Chondrocyte (in vitro differentiated cells): ENCODE data around the gene LRRC1. TPM values are rescaled to one million over a fixed set of nuclear protein-coding genes. Genes with fewer than 3 reads are reported as not detected.

ENCODE experiments used
- DNase-seq: peaks from one replicate; pipeline ENCODE4 v3.0.0; 2021; ENCODE audit warnings: mixed read lengths, low spot score
- H3K27ac Mint-ChIP-seq: one replicate; pipeline ENCODE4 v1.8.0; 2021; ENCODE audit warnings: mild to moderate bottlenecking, moderate library complexity, mixed read lengths; ENCODE audit not compliant: unreplicated experiment
- H3K27me3 Mint-ChIP-seq: 2 replicates; pipeline ENCODE4 v1.8.0; 2021; ENCODE audit warnings: low read depth, mixed read lengths
- H3K36me3 Mint-ChIP-seq: 2 replicates; pipeline ENCODE4 v1.8.0; 2021; ENCODE audit warnings: low read depth, mixed read lengths
- H3K4me1 Mint-ChIP-seq: 2 replicates; pipeline ENCODE4 v1.8.0; 2021; ENCODE audit warnings: low read depth, mild to moderate bottlenecking, mixed read lengths
- H3K4me3 Mint-ChIP-seq: one replicate; pipeline ENCODE4 v1.8.0; 2021; ENCODE audit warnings: mild to moderate bottlenecking, moderate library complexity, mixed read lengths; ENCODE audit not compliant: unreplicated experiment
- H3K9me3 Mint-ChIP-seq: 2 replicates; pipeline ENCODE4 v1.8.0; 2021; ENCODE audit warnings: low read depth, mixed read lengths
- total RNA-seq: library from RNA; stranded (reverse); gene quantifications from 3 replicates; pipeline ENCODE4 v1.2.1, GENCODE V29; 2021
- TF ChIP-seq, protein P1 (sequence below): fragments of 200-600 bp; sonication (generic); IDR thresholded peaks from 2 replicates; pipeline ENCODE4 v1.5.0; 2021; ENCODE audit warnings: antibody characterized with exemption, mild to moderate bottlenecking, moderate library complexity

LRRC1 gene
- total RNA-seq, 1 donor from 2014 or later, result 10.4 TPM

DNA sequence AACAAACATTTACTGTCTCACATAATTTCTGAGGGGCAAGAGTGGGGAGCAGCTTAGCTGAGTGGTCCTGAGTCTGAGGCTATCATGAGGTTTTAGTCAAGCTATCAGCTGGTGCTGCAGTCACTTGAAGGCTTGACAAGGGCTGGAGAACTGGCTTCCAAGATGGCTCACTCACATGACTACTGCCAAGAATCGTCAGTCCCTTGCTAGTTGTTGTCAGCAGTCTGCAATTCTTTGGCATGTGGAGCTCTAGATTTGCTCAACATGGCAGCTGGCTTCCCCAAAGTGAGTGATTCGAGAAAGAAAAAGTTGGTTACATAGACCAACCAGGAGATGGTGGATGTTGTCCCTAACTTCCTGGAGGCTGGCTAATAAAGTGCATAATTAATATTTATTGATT lies 2.8 kb upstream of the LRRC1 start:
- H3K9me3 Mint-ChIP-seq, result peaks cover 17% of the 10 kb centered on the region
- no peak for DNase-seq
- TF ChIP-seq, protein P1, sequence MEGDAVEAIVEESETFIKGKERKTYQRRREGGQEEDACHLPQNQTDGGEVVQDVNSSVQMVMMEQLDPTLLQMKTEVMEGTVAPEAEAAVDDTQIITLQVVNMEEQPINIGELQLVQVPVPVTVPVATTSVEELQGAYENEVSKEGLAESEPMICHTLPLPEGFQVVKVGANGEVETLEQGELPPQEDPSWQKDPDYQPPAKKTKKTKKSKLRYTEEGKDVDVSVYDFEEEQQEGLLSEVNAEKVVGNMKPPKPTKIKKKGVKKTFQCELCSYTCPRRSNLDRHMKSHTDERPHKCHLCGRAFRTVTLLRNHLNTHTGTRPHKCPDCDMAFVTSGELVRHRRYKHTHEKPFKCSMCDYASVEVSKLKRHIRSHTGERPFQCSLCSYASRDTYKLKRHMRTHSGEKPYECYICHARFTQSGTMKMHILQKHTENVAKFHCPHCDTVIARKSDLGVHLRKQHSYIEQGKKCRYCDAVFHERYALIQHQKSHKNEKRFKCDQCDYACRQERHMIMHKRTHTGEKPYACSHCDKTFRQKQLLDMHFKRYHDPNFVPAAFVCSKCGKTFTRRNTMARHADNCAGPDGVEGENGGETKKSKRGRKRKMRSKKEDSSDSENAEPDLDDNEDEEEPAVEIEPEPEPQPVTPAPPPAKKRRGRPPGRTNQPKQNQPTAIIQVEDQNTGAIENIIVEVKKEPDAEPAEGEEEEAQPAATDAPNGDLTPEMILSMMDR, result no peak
- H3K27ac Mint-ChIP-seq, result no peak overlapping the region
- H3K27me3 Mint-ChIP-seq, result no peaks in the 10 kb centered on the region
- H3K4me1 Mint-ChIP-seq, result peaks cover 27% of the 10 kb centered on the region
- H3K4me3 Mint-ChIP-seq, result no peak overlapping the region
- peaks cover 5% of the 10 kb centered on the region for H3K36me3 Mint-ChIP-seq

DNA sequence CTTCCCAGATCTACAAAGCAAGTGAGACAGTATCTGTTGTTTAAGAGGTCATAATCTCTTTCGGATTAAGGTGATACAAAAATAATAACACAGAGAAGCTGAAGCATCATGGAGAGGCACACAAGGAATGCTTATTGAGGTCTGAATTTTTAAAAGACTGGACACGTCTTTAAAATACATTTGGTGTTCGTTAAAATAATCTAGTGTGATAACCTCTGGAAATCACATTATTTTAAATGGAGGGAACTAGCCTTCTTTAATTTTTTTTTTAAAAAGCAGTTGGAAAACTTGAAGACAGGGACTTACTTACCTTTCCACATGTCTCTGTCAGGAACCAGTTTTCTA lies 1.9 kb upstream of the LRRC1 start:
- Mint-ChIP-seq H3K27me3 (no peaks in the 10 kb centered on the region), H3K27ac (peak overlapping the region; percentile 100), H3K9me3 (peaks cover 16% of the 10 kb centered on the region), H3K4me1 (peaks cover 36% of the 10 kb centered on the region), H3K4me3 (peak overlapping the region; percentile 99), H3K36me3 (peaks cover 5% of the 10 kb centered on the region)
- TF ChIP-seq, protein P1, result no peak
- DNase-seq, result no peak

DNA sequence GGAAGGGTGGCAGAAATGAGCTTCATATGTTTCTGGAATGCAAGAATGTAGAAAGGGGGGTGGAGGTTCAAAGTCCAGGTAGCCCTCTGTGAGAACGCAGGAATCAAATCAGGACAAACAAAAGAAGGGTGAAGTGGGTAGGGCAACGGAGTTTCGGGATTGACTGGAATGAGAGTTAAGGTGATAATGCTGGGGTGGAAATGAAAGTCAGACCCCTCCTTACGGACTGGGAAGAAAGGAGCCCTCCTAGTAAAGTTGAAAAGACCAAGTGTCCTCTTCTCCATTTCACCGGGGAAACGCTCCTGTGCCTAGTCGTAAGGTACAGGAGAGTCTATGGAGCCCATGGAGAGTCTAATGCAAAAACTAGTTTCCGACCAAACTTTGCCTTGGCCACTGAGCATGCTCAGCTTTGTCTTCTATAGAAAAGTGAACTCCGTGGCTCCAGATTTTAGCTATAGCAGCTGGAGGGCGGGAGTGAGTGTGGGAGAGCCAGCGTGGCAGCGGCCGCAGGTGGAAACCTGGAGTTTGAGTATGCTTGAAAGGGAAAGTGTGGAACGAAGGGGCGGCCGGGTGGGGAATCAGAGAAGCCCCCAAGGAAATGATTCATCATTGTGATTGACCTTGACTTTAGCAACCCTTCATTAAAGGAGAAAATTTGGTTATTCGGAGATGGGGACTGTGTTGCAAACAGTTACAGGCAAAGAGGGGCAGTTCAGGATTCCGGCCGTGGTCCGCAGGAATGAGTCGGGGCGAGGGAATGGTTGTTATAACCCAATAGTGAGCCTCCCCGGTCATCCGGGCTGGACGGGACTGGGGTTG lies 1.3 kb upstream of the LRRC1 start:
- peaks cover 4% of the 10 kb centered on the region for H3K36me3 Mint-ChIP-seq
- H3K4me3 Mint-ChIP-seq, result peak overlapping the region; percentile 99
- peaks cover 37% of the 10 kb centered on the region for H3K4me1 Mint-ChIP-seq
- no peaks in the 10 kb centered on the region for H3K27me3 Mint-ChIP-seq
- no peak for DNase-seq
- peak overlapping the region; percentile 100 for H3K27ac Mint-ChIP-seq
- TF ChIP-seq, protein P1, result no peak
- peaks cover 10% of the 10 kb centered on the region for H3K9me3 Mint-ChIP-seq

DNA sequence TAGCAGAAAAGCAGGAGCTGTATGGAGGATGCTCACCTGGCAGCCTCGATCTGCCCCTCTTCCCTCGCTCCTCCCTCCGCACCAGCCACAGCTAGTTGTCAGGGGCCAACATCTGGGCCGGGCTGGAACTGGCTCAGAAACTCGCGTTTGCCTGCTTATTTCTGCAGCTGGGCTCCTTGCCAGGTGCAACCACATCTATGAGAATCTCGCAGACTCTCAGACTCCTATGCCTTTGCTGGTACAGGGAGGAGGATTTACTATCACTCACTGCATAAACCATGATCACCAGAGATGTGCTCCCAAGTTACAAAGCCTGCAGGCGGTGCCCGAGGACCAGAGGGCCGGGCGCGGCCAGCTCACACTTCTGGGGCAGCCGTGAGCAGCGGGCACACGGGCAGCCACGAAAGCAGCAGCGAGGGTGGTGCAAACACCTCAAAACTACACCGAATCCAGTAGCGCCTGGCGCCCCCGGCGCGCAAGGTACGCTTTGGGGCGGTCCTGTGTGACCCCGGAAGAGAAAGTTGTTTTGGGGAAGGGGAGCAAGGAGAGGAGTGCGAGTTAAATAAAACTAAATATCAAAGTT lies 577 bp upstream of the LRRC1 start:
- Mint-ChIP-seq H3K27ac (peak overlapping the region; percentile 100), H3K9me3 (peaks cover 5% of the 10 kb centered on the region), H3K36me3 (peaks cover 1% of the 10 kb centered on the region), H3K4me1 (peaks cover 44% of the 10 kb centered on the region), H3K4me3 (peak overlapping the region; percentile 99), H3K27me3 (no peaks in the 10 kb centered on the region)
- TF ChIP-seq, protein P1, result peak; percentile 77
- DNase-seq, result peak; percentile 92

DNA sequence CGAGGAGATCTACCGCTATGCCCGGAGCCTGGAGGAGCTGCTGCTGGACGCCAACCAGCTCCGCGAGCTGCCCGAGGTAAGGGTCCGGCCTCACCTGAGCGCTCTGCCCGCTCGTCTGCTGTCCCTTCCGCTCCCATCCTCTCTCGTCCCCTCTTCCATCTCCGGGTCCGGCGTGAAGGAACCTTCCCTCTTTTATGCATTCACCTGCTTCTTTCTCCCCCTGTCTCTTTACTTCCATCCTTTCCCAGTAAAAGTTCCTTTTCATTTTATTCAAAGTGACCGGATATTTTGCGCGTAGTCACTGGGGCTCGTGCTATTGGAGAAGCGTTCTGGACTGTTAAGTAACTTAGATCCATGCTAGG lies 516 bp downstream of the LRRC1 start:
- Mint-ChIP-seq H3K4me3 (peak overlapping the region; percentile 99), H3K9me3 (peaks cover 5% of the 10 kb centered on the region), H3K27me3 (no peaks in the 10 kb centered on the region), H3K27ac (peak overlapping the region; percentile 90), H3K4me1 (peaks cover 52% of the 10 kb centered on the region), H3K36me3 (peaks cover 1% of the 10 kb centered on the region)
- TF ChIP-seq, protein P1, result no peak
- DNase-seq, result peak; percentile 82
